Tibial artery (tissue), 4 donors: Measurements from ENCODE around the gene TYW1.
"Not testable (repeated sequence)": the region's sequence is repeated elsewhere in the genome, so short reads cannot be mapped to it uniquely, and the experiment has no call there.

Experiments
- DNase-seq, 2 donors: peaks; one replicate each; pipeline ENCODE4 v3.0.0-alpha.2; 2019
- H3K27ac ChIP-seq, 2 donors: fragments of 200-600 bp; sonication (generic) in 1 of 2; 1 replicate in 1 of 2; 2 replicates in 1 of 2; pipeline ENCODE4 v1.5.1; 2018 to 2019; ENCODE audit warnings: mild to moderate bottlenecking in 1 of 2
- H3K27me3 ChIP-seq, 2 donors: fragments of 200-600 bp; sonication (generic) in 1 of 2; one replicate each; pipeline versions ENCODE4 v1.5.1 to v1.6.0; 2016 to 2019
- H3K36me3 ChIP-seq, 3 donors: fragments of 200-600 bp; sonication (generic) in 2 of 3; one replicate each; pipeline ENCODE4 v1.5.1; 2016 to 2019; ENCODE audit warnings: mild to moderate bottlenecking in 2 of 3
- H3K4me1 ChIP-seq, 4 donors: fragments of 200-600 bp; sonication (generic) in 2 of 4; 1 replicate in 3 of 4; 2 replicates in 1 of 4; pipeline ENCODE4 v1.5.1; 2016 to 2019
- H3K4me3 ChIP-seq, 2 donors: fragments of 200-600 bp; sonication (generic) in 1 of 2; 1 replicate in 1 of 2; 2 replicates in 1 of 2; pipeline ENCODE4 v1.5.1; 2018 to 2019; ENCODE audit warnings: mild to moderate bottlenecking in 2 of 2
- H3K9me3 ChIP-seq, 3 donors: fragments of 200-600 bp; sonication (generic) in 1 of 3; one replicate each; pipeline ENCODE4 v1.5.1; 2016 to 2019
- CTCF ChIP-seq, 2 experiments: fragments of 200-600 bp in 1 of 2; fragments of 450-650 bp in 1 of 2; IDR thresholded peaks; one replicate each; pipeline ENCODE4 v1.5.1; 2017 to 2019; ENCODE audit warnings: antibody characterized with exemption in 2 of 2, mild to moderate bottlenecking in 1 of 2, moderate library complexity in 1 of 2
- intact Hi-C: fragments of 100-400 bp; cut with DNase I; formaldehyde crosslinking; loops from one replicate; pipeline ENCODE4 v1.15.0; 2023; ENCODE audit warnings: low total_unique reads

TYW1 gene

GRCh38 chr7:67267914-67268313, 271.3 kb downstream of the TYW1 start:
- no peaks in the 10 kb centered on the region for H3K27me3 ChIP-seq
- intact Hi-C loops: no loop called here
- H3K9me3 ChIP-seq: no peaks in the 10 kb centered on the region
- no peak for DNase-seq
- H3K4me3 ChIP-seq: no peak overlapping the region
- H3K4me1 ChIP-seq: no peaks in the 10 kb centered on the region
- no peak overlapping the region for H3K27ac ChIP-seq
- TF ChIP-seq CTCF (IDR thresholded peaks at IDR 0.05): no peak
- peaks cover 0 to 8% (median 5%) of the 10 kb centered on the region in 3 donors for H3K36me3 ChIP-seq

DNA sequence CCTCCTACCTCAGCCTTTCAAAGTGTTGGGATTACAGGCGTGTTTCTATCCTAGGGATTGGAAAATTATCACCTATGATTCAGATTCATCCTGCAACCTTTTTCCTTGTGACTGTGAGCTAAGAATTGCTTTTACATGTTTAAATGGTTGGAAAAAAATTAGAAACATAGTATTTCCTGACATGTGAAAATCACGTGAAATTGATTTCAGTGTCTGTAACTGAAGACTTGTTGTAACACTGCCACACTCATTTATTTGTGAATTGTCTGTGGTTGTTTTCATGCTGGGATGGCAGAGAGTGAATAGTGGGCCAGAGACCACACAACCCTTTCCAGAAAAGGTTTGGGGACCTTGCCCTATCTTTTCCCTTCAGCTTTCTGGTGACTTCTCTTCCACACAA, 273.3 kb downstream of the TYW1 start:
- H3K9me3 ChIP-seq, DNase-seq, H3K36me3 ChIP-seq, H3K27me3 ChIP-seq, H3K4me3 ChIP-seq, intact Hi-C loops, H3K4me1 ChIP-seq, H3K27ac ChIP-seq: not testable (repeated sequence)
